ENCODE measurements around the gene TRAF3IP1. TPM values are rescaled to one million over a fixed set of nuclear protein-coding genes. Genes with fewer than 3 reads are reported as not detected.
A peak's percentile ranks its signal among the peaks of the same experiment; 100 is the strongest.
"Not testable (repeated sequence)": the region's sequence is repeated elsewhere in the genome, so short reads cannot be mapped to it uniquely, and the experiment has no call there.

Gene TRAF3IP1
- total and polyA plus RNA-seq, 4 donors: 8.9 to 41.0 (median 14.7) TPM

DNA sequence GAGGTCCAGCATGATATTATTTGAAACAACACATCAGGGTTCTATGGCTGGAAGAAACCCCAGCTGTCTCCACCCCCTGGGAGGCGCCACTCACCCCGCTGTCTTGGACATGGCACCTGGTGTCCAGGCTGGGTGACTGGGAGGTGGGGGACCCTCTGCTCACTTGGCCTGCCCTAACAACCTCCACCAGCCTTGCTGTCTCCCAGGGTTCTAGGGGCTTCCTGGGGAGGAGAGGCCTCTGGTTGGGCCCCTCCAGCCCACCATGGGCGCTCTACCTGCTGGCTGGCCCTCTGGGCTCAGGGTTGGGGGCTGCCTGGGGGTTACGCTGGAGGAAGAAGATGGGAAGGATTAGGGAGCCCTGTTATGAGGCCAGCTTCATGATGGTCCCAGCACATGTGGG, 48.2 kb upstream of the TRAF3IP1 start:
- Histone ChIP-seq H3K4me3 (no peak overlapping the region), H3K4me1 (ENCODE audit: control insufficient read depth in 5 of 5, insufficient read depth in 5 of 5, low read length in 5 of 5) (no peaks in the 10 kb centered on the region), H3K27ac (ENCODE audit: low read depth in 1 of 2, low read length in 1 of 2) (no peak overlapping the region), H3K9ac (ENCODE audit: insufficient read depth in 1 of 2, low read length in 2 of 2) (no peak overlapping the region), H3K36me3 (ENCODE audit: control insufficient read depth in 4 of 4, insufficient read depth in 4 of 4, low read length in 4 of 4) (peaks cover 14 to 61% (median 47%) of the 10 kb centered on the region in 4 donors), H3K27me3 (ENCODE audit: control insufficient read depth in 3 of 3, insufficient read depth in 3 of 3, low read length in 2 of 3) (no peaks in the 10 kb centered on the region), H3K9me3 (ENCODE audit: control insufficient read depth in 4 of 4, insufficient read depth in 3 of 4, low read length in 3 of 4) (no peaks in the 10 kb centered on the region)
- ATAC-seq (ENCODE audit: insufficient read depth, low FRiP score): no peak
- WGBS, 2 donors: 97 to 99% methylated on average over 4 of the region's 4 CpGs
- TF ChIP-seq CTCF (IDR thresholded peaks at IDR 0.05; ENCODE audit: control extremely low read depth, extremely low read depth): no peak
- DNase-seq: no peak

DNA sequence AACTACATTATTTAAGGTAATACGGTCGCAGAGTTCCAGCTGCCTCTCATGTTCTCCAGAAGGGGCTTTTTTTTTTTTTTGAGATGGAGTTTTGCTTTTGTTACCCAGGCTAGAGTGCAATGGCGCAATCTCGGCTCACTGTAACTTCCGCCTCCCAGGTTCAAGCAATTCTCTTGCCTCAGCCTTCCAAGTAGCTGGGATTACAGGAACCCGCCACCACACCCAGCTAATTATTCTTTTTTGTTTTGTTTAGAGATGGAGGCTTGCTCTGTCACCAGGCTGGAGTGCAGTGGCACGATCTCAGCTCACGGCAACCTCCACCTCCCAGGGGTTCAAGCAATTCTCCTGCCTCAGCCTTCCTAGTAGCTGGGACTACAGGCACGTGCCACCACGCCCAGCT, 46.9 kb upstream of the TRAF3IP1 start:
- 66 to 75% methylated on average over 9 to 10 of the region's 10 CpGs for whole genome bisulfite sequencing, 2 donors
- not testable (repeated sequence) for H3K27me3 ChIP-seq (ENCODE audit: control insufficient read depth in 3 of 3, insufficient read depth in 3 of 3, low read length in 2 of 3); H3K27ac ChIP-seq (ENCODE audit: low read depth in 1 of 2, low read length in 1 of 2); H3K4me3 ChIP-seq; H3K9ac ChIP-seq (ENCODE audit: insufficient read depth in 1 of 2, low read length in 2 of 2); ATAC-seq (ENCODE audit: insufficient read depth, low FRiP score); H3K9me3 ChIP-seq (ENCODE audit: control insufficient read depth in 4 of 4, insufficient read depth in 3 of 4, low read length in 3 of 4); H3K4me1 ChIP-seq (ENCODE audit: control insufficient read depth in 5 of 5, insufficient read depth in 5 of 5, low read length in 5 of 5); DNase-seq
- H3K36me3 ChIP-seq (ENCODE audit: control insufficient read depth in 4 of 4, insufficient read depth in 4 of 4, low read length in 4 of 4): peaks cover 11 to 51% (median 39%) of the 10 kb centered on the region in 4 donors

- H3K36me3 ChIP-seq (ENCODE audit: control insufficient read depth in 4 of 4, insufficient read depth in 4 of 4, low read length in 4 of 4): peaks cover 6 to 48% (median 34%) of the 10 kb centered on the region in 4 donors
- ATAC-seq (ENCODE audit: insufficient read depth, low FRiP score) (no peak), DNase-seq (no peak)
- H3K27me3 ChIP-seq (ENCODE audit: control insufficient read depth in 3 of 3, insufficient read depth in 3 of 3, low read length in 2 of 3): no peaks in the 10 kb centered on the region
- H3K4me1 ChIP-seq (ENCODE audit: control insufficient read depth in 5 of 5, insufficient read depth in 5 of 5, low read length in 5 of 5): peaks cover 0 to 6% (median 0%) of the 10 kb centered on the region in 5 donors
- no peak overlapping the region for H3K9ac ChIP-seq (ENCODE audit: insufficient read depth in 1 of 2, low read length in 2 of 2)
- 95 to 98% methylated on average over 20 of the region's 20 CpGs for WGBS, 2 donors
- no peaks in the 10 kb centered on the region for H3K9me3 ChIP-seq (ENCODE audit: control insufficient read depth in 4 of 4, insufficient read depth in 3 of 4, low read length in 3 of 4)
- no peak overlapping the region for H3K4me3 ChIP-seq
- no peak for TF ChIP-seq CTCF (IDR thresholded peaks at IDR 0.05; ENCODE audit: control extremely low read depth, extremely low read depth)
- H3K27ac ChIP-seq (ENCODE audit: low read depth in 1 of 2, low read length in 1 of 2): peak overlapping the region in 1 of 2 donors; percentile 4
These were observed 46.0 kb upstream of the TRAF3IP1 start for GRCh38 chr2:238274152-238274865.

DNA sequence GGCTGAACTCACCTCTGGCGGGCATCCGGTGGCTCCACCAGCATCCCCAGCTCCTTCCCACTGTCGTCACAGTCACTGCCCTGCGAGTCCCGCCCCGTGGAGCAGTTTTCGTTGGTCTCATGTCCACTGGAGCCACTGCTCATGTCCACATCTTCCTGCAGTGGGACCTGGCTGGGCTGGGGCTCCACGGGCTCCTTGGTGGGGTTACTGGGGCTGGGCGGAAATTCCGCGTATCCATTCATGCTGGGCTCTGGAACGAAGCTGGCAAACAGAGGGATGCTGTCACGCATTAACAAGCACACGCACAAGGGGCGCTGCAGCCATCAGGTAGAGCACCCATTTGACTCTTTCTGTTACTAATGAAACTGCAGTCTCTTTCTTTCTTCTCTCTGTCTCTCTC, 42.6 kb upstream of the TRAF3IP1 start:
- no peaks in the 10 kb centered on the region for H3K9me3 ChIP-seq (ENCODE audit: control insufficient read depth in 4 of 4, insufficient read depth in 3 of 4, low read length in 3 of 4)
- peaks cover 0 to 13% (median 0%) of the 10 kb centered on the region in 5 donors for H3K4me1 ChIP-seq (ENCODE audit: control insufficient read depth in 5 of 5, insufficient read depth in 5 of 5, low read length in 5 of 5)
- no peak overlapping the region for H3K4me3 ChIP-seq
- 92 to 93% methylated on average over 15 of the region's 15 CpGs for WGBS, 2 donors
- H3K36me3 ChIP-seq (ENCODE audit: control insufficient read depth in 4 of 4, insufficient read depth in 4 of 4, low read length in 4 of 4): peaks cover 6 to 30% (median 22%) of the 10 kb centered on the region in 4 donors
- no peak overlapping the region for H3K9ac ChIP-seq (ENCODE audit: insufficient read depth in 1 of 2, low read length in 2 of 2)
- no peaks in the 10 kb centered on the region for H3K27me3 ChIP-seq (ENCODE audit: control insufficient read depth in 3 of 3, insufficient read depth in 3 of 3, low read length in 2 of 3)
- TF ChIP-seq CTCF (IDR thresholded peaks at IDR 0.05; ENCODE audit: control extremely low read depth, extremely low read depth): no peak
- DNase-seq: peak in 1 of 3 donors; percentile 5
- no peak for ATAC-seq (ENCODE audit: insufficient read depth, low FRiP score)
- H3K27ac ChIP-seq (ENCODE audit: low read depth in 1 of 2, low read length in 1 of 2): no peak overlapping the region
